ENCODE results near the gene FXYD6.

- TF ChIP-seq CTCF (IDR thresholded peaks at IDR 0.05) (no peak), BHLHE40 (IDR thresholded peaks at IDR 0.05; ENCODE audit: low read depth, low read length) (no peak), MYC (IDR thresholded peaks at IDR 0.05; ENCODE audit: borderline replicate concordance, low read length) (no peak), USF2 (IDR thresholded peaks at IDR 0.05) (no peak), KDM1A (IDR thresholded peaks at IDR 0.05; ENCODE audit: low read depth) (no peak), CHD2 (IDR thresholded peaks at IDR 0.05; ENCODE audit: low read length, partially characterized antibody) (no peak), EP300 (IDR thresholded peaks at IDR 0.05) (no peak), POLR2AphosphoS2 (conservative IDR thresholded peaks at IDR 0.05; ENCODE audit: low read length) (no peak), CEBPB (IDR thresholded peaks at IDR 0.05) (no peak), RCOR1 (IDR thresholded peaks at IDR 0.05; ENCODE audit: low read depth, low read length) (no peak)
These were observed 9.3 kb upstream of the FXYD6 start for GRCh38 chr11:117885777-117886176.
